Mesenchymal stem cell (in vitro differentiated cells and primary cell): ENCODE data around the gene RIOX2.

ENCODE experiments used
- DNase-seq: peaks from one replicate; pipeline ENCODE4 v3.0.0-alpha.2; 2013
- H2AFZ ChIP-seq: one replicate; pipeline ENCODE4 v1.6.1; 2013; ENCODE audit warnings: low read depth, mild to moderate bottlenecking, control low read depth, inconsistent platforms, low read length, moderate library complexity
- H2AK5ac ChIP-seq: 2 replicates; pipeline ENCODE4 v1.6.1; 2013; ENCODE audit warnings: low read length, moderate library complexity, mild to moderate bottlenecking, inconsistent platforms; ENCODE audit not compliant: severe bottlenecking
- H2BK120ac ChIP-seq: one replicate; pipeline ENCODE4 v1.6.1; 2013; ENCODE audit warnings: low read depth, mild to moderate bottlenecking, inconsistent platforms, low read length, moderate library complexity
- H2BK12ac ChIP-seq, 2 experiments: one replicate each; pipeline ENCODE4 v1.6.1; 2013; ENCODE audit warnings: inconsistent platforms in 2 of 2, low read length in 2 of 2, mild to moderate bottlenecking in 2 of 2, moderate library complexity in 2 of 2, control low read depth in 1 of 2
- H2BK15ac ChIP-seq: one replicate; pipeline ENCODE4 v1.6.1; 2013; ENCODE audit warnings: mild to moderate bottlenecking, low read depth, inconsistent platforms; ENCODE audit not compliant: poor library complexity, severe bottlenecking
- H2BK5ac ChIP-seq: 2 replicates; pipeline ENCODE4 v1.6.1; 2013; ENCODE audit warnings: low read depth, mild to moderate bottlenecking, low read length, control low read depth, inconsistent platforms; ENCODE audit not compliant: poor library complexity, severe bottlenecking
- H3K14ac ChIP-seq, 2 experiments: one replicate each; pipeline ENCODE4 v1.6.1; 2013; ENCODE audit warnings: inconsistent platforms in 2 of 2, low read length in 2 of 2, control low read depth in 1 of 2, mild to moderate bottlenecking in 1 of 2, moderate library complexity in 1 of 2
- H3K18ac ChIP-seq, 2 experiments: one replicate each; pipeline ENCODE4 v1.6.1; 2013; ENCODE audit warnings: inconsistent platforms in 2 of 2, low read length in 2 of 2, control low read depth in 1 of 2, low read depth in 1 of 2, mild to moderate bottlenecking in 1 of 2
- H3K23ac ChIP-seq, 2 experiments: one replicate each; pipeline ENCODE4 v1.6.1; 2013; ENCODE audit warnings: inconsistent platforms in 2 of 2, low read length in 2 of 2, mild to moderate bottlenecking in 2 of 2, moderate library complexity in 2 of 2, control low read depth in 1 of 2
- H3K27ac ChIP-seq: 2 replicates; pipeline ENCODE4 v1.5.1; 2013; ENCODE audit warnings: mild to moderate bottlenecking, moderate library complexity, low read length, control low read depth, inconsistent platforms; ENCODE audit not compliant: poor library complexity, severe bottlenecking
- H3K27me3 ChIP-seq, 2 experiments: 2 replicates each; pipeline versions ENCODE4 v1.6.1 to v1.7.0; 2013; ENCODE audit warnings: low read length in 2 of 2, mild to moderate bottlenecking in 2 of 2, moderate library complexity in 2 of 2, control low read depth in 1 of 2, inconsistent platforms in 1 of 2; ENCODE audit not compliant: control insufficient read depth in 1 of 2, insufficient read depth in 1 of 2
- H3K36me3 ChIP-seq, 2 experiments: 2 replicates each; pipeline versions ENCODE4 v1.6.1 to v1.7.0; 2013; ENCODE audit warnings: low read length in 2 of 2, control low read depth in 1 of 2, inconsistent platforms in 1 of 2, low read depth in 1 of 2, mild to moderate bottlenecking in 1 of 2; ENCODE audit not compliant: insufficient read depth in 2 of 2, control insufficient read depth in 1 of 2
- H3K4ac ChIP-seq, 2 experiments: one replicate each; pipeline ENCODE4 v1.6.1; 2013; ENCODE audit warnings: inconsistent platforms in 2 of 2, low read length in 2 of 2, mild to moderate bottlenecking in 2 of 2, moderate library complexity in 2 of 2, control low read depth in 1 of 2, low read depth in 1 of 2
- H3K4me1 ChIP-seq: 2 replicates; pipeline ENCODE4 v1.6.1; 2013; ENCODE audit warnings: low read depth, low read length, control low read depth; ENCODE audit not compliant: control insufficient read depth, insufficient read depth
- H3K4me2 ChIP-seq: 2 replicates; pipeline ENCODE4 v1.6.1; 2013; ENCODE audit warnings: low read length, mild to moderate bottlenecking, inconsistent platforms; ENCODE audit not compliant: poor library complexity, severe bottlenecking
- H3K4me3 ChIP-seq, 2 experiments: 2 replicates each; pipeline versions ENCODE4 v1.5.1 to v1.7.0; 2013; ENCODE audit warnings: low read length in 2 of 2, mild to moderate bottlenecking in 2 of 2, control low read depth in 1 of 2, low read depth in 1 of 2; ENCODE audit not compliant: insufficient read depth in 1 of 2
- H3K79me1 ChIP-seq: replicated peaks from 2 replicates; pipeline ENCODE4 v1.6.1; 2013; ENCODE audit warnings: mild to moderate bottlenecking, control low read depth, low read length, inconsistent platforms; ENCODE audit not compliant: poor library complexity, severe bottlenecking
- H3K9ac ChIP-seq: 2 replicates; pipeline ENCODE4 v1.7.0; 2013; ENCODE audit warnings: mild to moderate bottlenecking, low read length, moderate library complexity
- H3K9me3 ChIP-seq: 2 replicates; pipeline ENCODE4 v1.7.0; 2013; ENCODE audit warnings: mild to moderate bottlenecking, low read length; ENCODE audit not compliant: control insufficient read depth
- H4K8ac ChIP-seq: one replicate; pipeline ENCODE4 v1.6.1; 2013; ENCODE audit warnings: inconsistent platforms, mild to moderate bottlenecking, low read length, moderate library complexity
- H4K91ac ChIP-seq: one replicate; pipeline ENCODE4 v1.6.1; 2013; ENCODE audit warnings: mild to moderate bottlenecking, low read length, inconsistent platforms
- WGBS: methylation state at CpG from one replicate; pipeline ENCODE4 v1.1.7; 2013; ENCODE audit warnings: mixed read lengths; 5-methylcytosine and 5-hydroxymethylcytosine counted together

RIOX2 gene

GRCh38 chr3:97981886-97982285, 9.7 kb upstream of the RIOX2 start:
- no peaks in the 10 kb centered on the region for H3K36me3 ChIP-seq
- no peak overlapping the region for H2BK120ac ChIP-seq
- H4K91ac ChIP-seq = no peak overlapping the region
- H2BK12ac ChIP-seq = no peak overlapping the region
- no peak overlapping the region for H3K9ac ChIP-seq
- DNase-seq = peak; percentile 60
- no peak overlapping the region for H3K4ac ChIP-seq
- H3K27ac ChIP-seq = no peak overlapping the region
- no peak overlapping the region for H3K4me3 ChIP-seq
- H2AFZ ChIP-seq = no peak overlapping the region
- H3K18ac ChIP-seq = no peak overlapping the region
- no peak overlapping the region for H2BK15ac ChIP-seq
- no peak overlapping the region for H3K4me2 ChIP-seq
- no peak overlapping the region for H2BK5ac ChIP-seq
- H3K9me3 ChIP-seq = no peaks in the 10 kb centered on the region
- WGBS = 63% methylated on average over 3 of the region's 3 CpGs
- H3K4me1 ChIP-seq = no peaks in the 10 kb centered on the region
- no peak overlapping the region for H2AK5ac ChIP-seq
- H3K79me1 ChIP-seq = no peaks in the 10 kb centered on the region
- no peak overlapping the region for H4K8ac ChIP-seq
- H3K14ac ChIP-seq = no peak overlapping the region
- H3K27me3 ChIP-seq = no peaks in the 10 kb centered on the region
- H3K23ac ChIP-seq = no peak overlapping the region

- 83% methylated on average over 3 of the region's 3 CpGs for WGBS
- H3K23ac ChIP-seq = no peak overlapping the region
Observed at GRCh38 chr3:97979610-97980009, 7.4 kb upstream of the RIOX2 start.

GRCh38 chr3:97975466-97975865, 3.2 kb upstream of the RIOX2 start:
- Histone ChIP-seq H3K9me3 (no peaks in the 10 kb centered on the region), H3K4me1 (no peaks in the 10 kb centered on the region), H3K4me2 (no peak overlapping the region), H2BK15ac (no peak overlapping the region), H3K4ac (no peak overlapping the region), H3K27ac (no peak overlapping the region), H2AK5ac (no peak overlapping the region), H2BK12ac (no peak overlapping the region), H3K36me3 (no peaks in the 10 kb centered on the region), H3K18ac (no peak overlapping the region), H2BK5ac (no peak overlapping the region), H4K8ac (no peak overlapping the region), H3K23ac (no peak overlapping the region), H2BK120ac (no peak overlapping the region), H3K27me3 (no peaks in the 10 kb centered on the region), H2AFZ (no peak overlapping the region), H3K4me3 (no peak overlapping the region), H3K9ac (no peak overlapping the region), H3K14ac (no peak overlapping the region), H3K79me1 (no peaks in the 10 kb centered on the region), H4K91ac (no peak overlapping the region)
- WGBS = no CpG with 5 or more reads among the region's 1 CpG
- no peak for DNase-seq

More at GRCh38 chr3:97979610-97980009, 7.4 kb upstream of the RIOX2 start:
- no peak overlapping the region for H3K4me3 ChIP-seq
- H2BK15ac ChIP-seq = no peak overlapping the region
- H2BK12ac ChIP-seq = no peak overlapping the region
- H3K4ac ChIP-seq = no peak overlapping the region
- no peaks in the 10 kb centered on the region for H3K79me1 ChIP-seq
- DNase-seq = no peak
- H3K36me3 ChIP-seq = no peaks in the 10 kb centered on the region
- H2BK120ac ChIP-seq = no peak overlapping the region
- H3K27me3 ChIP-seq = no peaks in the 10 kb centered on the region
- no peak overlapping the region for H3K14ac ChIP-seq
- H3K27ac ChIP-seq = no peak overlapping the region
- no peak overlapping the region for H4K8ac ChIP-seq
- no peak overlapping the region for H4K91ac ChIP-seq
- no peak overlapping the region for H3K9ac ChIP-seq
- H3K18ac ChIP-seq = peak overlapping the region in 1 of 2 experiments; percentile 46
- H2AFZ ChIP-seq = no peak overlapping the region
- H3K4me2 ChIP-seq = no peak overlapping the region
- no peaks in the 10 kb centered on the region for H3K9me3 ChIP-seq
- no peak overlapping the region for H2AK5ac ChIP-seq
- no peaks in the 10 kb centered on the region for H3K4me1 ChIP-seq
- no peak overlapping the region for H2BK5ac ChIP-seq

GRCh38 chr3:97974996-97975395, 2.8 kb upstream of the RIOX2 start:
- Histone ChIP-seq H2AK5ac (no peak overlapping the region), H3K79me1 (no peaks in the 10 kb centered on the region), H3K4ac (no peak overlapping the region), H2BK120ac (no peak overlapping the region), H3K4me2 (no peak overlapping the region), H3K9me3 (no peaks in the 10 kb centered on the region), H3K23ac (no peak overlapping the region), H4K91ac (no peak overlapping the region), H3K27me3 (no peaks in the 10 kb centered on the region), H3K14ac (no peak overlapping the region), H3K36me3 (no peaks in the 10 kb centered on the region), H2BK5ac (no peak overlapping the region), H2AFZ (no peak overlapping the region), H2BK12ac (no peak overlapping the region), H3K18ac (no peak overlapping the region), H3K27ac (no peak overlapping the region), H2BK15ac (no peak overlapping the region), H3K4me1 (no peaks in the 10 kb centered on the region), H3K9ac (no peak overlapping the region), H4K8ac (no peak overlapping the region), H3K4me3 (no peak overlapping the region)
- WGBS = 93% methylated on average over 3 of the region's 3 CpGs
- no peak for DNase-seq
